GM19397 (cell line): ENCODE results near the gene OR2Y1.
"Not testable (repeated sequence)": the region's sequence is repeated elsewhere in the genome, so short reads cannot be mapped to it uniquely, and the experiment has no call there.

Experiments used
- ATAC-seq: cut with Tn5 transposase; IDR thresholded peaks from one replicate; pipeline ENCODE4 v1.9.1; 2021; ENCODE audit warnings: mild to moderate bottlenecking, moderate library complexity; ENCODE audit not compliant: unreplicated experiment

OR2Y1 gene

GRCh38 chr5:180739958-180740357 is at the start of gene OR2Y1:
Gene OR2Y1, minus strand, starts transcription at chr5:180740058. Its CDS starts 0 bp downstream, at chr5:180740058.
- no peak for ATAC-seq

GRCh38 chr5:180788651-180789410 is 49.0 kb upstream of the OR2Y1 start:
- ATAC-seq, result not testable (repeated sequence)

GRCh38 chr5:180787711-180788431 is 48.0 kb upstream of the OR2Y1 start:
- no peak for ATAC-seq

- no peak for ATAC-seq
Measured at GRCh38 chr5:180786531-180787398, 46.9 kb upstream of the OR2Y1 start.

GRCh38 chr5:180785794-180786221 is 46.0 kb upstream of the OR2Y1 start:
- no peak for ATAC-seq

- ATAC-seq, result no peak
Measured at GRCh38 chr5:180785121-180785781, 45.4 kb upstream of the OR2Y1 start.

GRCh38 chr5:180784497-180785097 is 44.7 kb upstream of the OR2Y1 start:
- no peak for ATAC-seq

GRCh38 chr5:180783340-180784052 is 43.6 kb upstream of the OR2Y1 start:
- ATAC-seq, result no peak

- ATAC-seq, result no peak
Measured at GRCh38 chr5:180782748-180783147, 42.9 kb upstream of the OR2Y1 start.

GRCh38 chr5:180781900-180782326 is 42.1 kb upstream of the OR2Y1 start:
- ATAC-seq, result not testable (repeated sequence)

GRCh38 chr5:180779985-180780610 is 40.2 kb upstream of the OR2Y1 start:
- ATAC-seq, result no peak

- ATAC-seq, result no peak
Measured at GRCh38 chr5:180777475-180777874, 37.6 kb upstream of the OR2Y1 start.

GRCh38 chr5:180776376-180776775 is 36.5 kb upstream of the OR2Y1 start:
- no peak for ATAC-seq

GRCh38 chr5:180775624-180776023 is 35.8 kb upstream of the OR2Y1 start:
- no peak for ATAC-seq

- ATAC-seq, result no peak
Measured at GRCh38 chr5:180771839-180772238, 32.0 kb upstream of the OR2Y1 start.

- no peak for ATAC-seq
Measured at GRCh38 chr5:180769821-180770220, 30.0 kb upstream of the OR2Y1 start.

- no peak for ATAC-seq
Measured at GRCh38 chr5:180755601-180756000, 15.7 kb upstream of the OR2Y1 start.

- ATAC-seq, result no peak
Measured at GRCh38 chr5:180744253-180744652, 4.4 kb upstream of the OR2Y1 start.

- no peak for ATAC-seq
Measured at GRCh38 chr5:180742727-180743126, 2.9 kb upstream of the OR2Y1 start.
